HepG2 (cell line): ENCODE results near the gene EMILIN1. TPM values are rescaled to one million over a fixed set of nuclear protein-coding genes. Genes with fewer than 3 reads are reported as not detected.

Source experiments
- ATAD3A ChIP-seq: sonication (generic); formaldehyde crosslinking; IDR thresholded peaks from 2 replicates; pipeline ENCODE4 v1.4.0; 2020; ENCODE audit warnings: missing genetic modification reagents
- CBX5 ChIP-seq: sonication (generic); formaldehyde crosslinking; IDR thresholded peaks from 2 replicates; pipeline ENCODE4 v1.4.0; 2020; ENCODE audit warnings: missing genetic modification reagents, borderline replicate concordance
- CENPT ChIP-seq: sonication (generic); formaldehyde crosslinking; IDR thresholded peaks from 2 replicates; pipeline ENCODE4 v1.8.0; 2022; ENCODE audit warnings: low read depth, mild to moderate bottlenecking, moderate library complexity, missing genetic modification reagents
- DZIP1 ChIP-seq: sonication (generic); formaldehyde crosslinking; IDR thresholded peaks from 2 replicates; pipeline ENCODE4 v1.5.0; 2020; ENCODE audit warnings: mild to moderate bottlenecking, missing genetic modification reagents
- ELF3 ChIP-seq: IDR thresholded peaks from 2 replicates; pipeline ENCODE4 v1.6.1; 2016; ENCODE audit warnings: missing genetic modification reagents, missing compliant biosample characterization
- IKZF5 ChIP-seq: IDR thresholded peaks from 2 replicates; pipeline ENCODE4 v1.6.1; 2018; ENCODE audit warnings: missing genetic modification reagents, mild to moderate bottlenecking, missing compliant biosample characterization
- MBD4 ChIP-seq: IDR thresholded peaks from 2 replicates; pipeline ENCODE4 v1.6.1; 2012; ENCODE audit warnings: low read length, inconsistent platforms, borderline replicate concordance
- MEIS1 ChIP-seq: sonication (generic); formaldehyde crosslinking; IDR thresholded peaks from 2 replicates; pipeline ENCODE4 v1.9.0; 2021; ENCODE audit warnings: mild to moderate bottlenecking, missing genetic modification reagents, moderate library complexity, borderline replicate concordance
- NR2F6 ChIP-seq, 2 experiments: IDR thresholded peaks; 2 replicates each; pipeline ENCODE4 v1.6.1; 2016; ENCODE audit warnings: antibody characterized with exemption in 1 of 2, mild to moderate bottlenecking in 1 of 2
- PAXIP1 ChIP-seq: sonication (generic); formaldehyde crosslinking; conservative IDR thresholded peaks from 2 replicates; pipeline ENCODE4 v1.4.0; 2020; ENCODE audit warnings: mild to moderate bottlenecking, missing genetic modification reagents, moderate library complexity
- PHF21A ChIP-seq: sonication (generic); formaldehyde crosslinking; IDR thresholded peaks from 2 replicates; pipeline ENCODE4 v1.5.0; 2020; ENCODE audit warnings: mild to moderate bottlenecking, missing genetic modification reagents
- POLR2AphosphoS5 ChIP-seq: IDR thresholded peaks from 2 replicates; pipeline ENCODE4 v1.6.1; 2012; ENCODE audit warnings: low read depth, low read length
- SATB2 ChIP-seq: sonication (generic); formaldehyde crosslinking; IDR thresholded peaks from 2 replicates; pipeline ENCODE4 v1.5.0; 2020; ENCODE audit warnings: missing genetic modification reagents
- YEATS2 ChIP-seq: sonication (generic); formaldehyde crosslinking; IDR thresholded peaks from 2 replicates; pipeline ENCODE4 v1.4.0; 2020; ENCODE audit warnings: missing genetic modification reagents, borderline replicate concordance
- ZNF224 ChIP-seq: sonication (generic); formaldehyde crosslinking; IDR thresholded peaks from 2 replicates; pipeline ENCODE4 v1.5.0; 2020; ENCODE audit warnings: mild to moderate bottlenecking, missing genetic modification reagents
- ZNF234 ChIP-seq: sonication (generic); formaldehyde crosslinking; conservative IDR thresholded peaks from 2 replicates; pipeline ENCODE4 v1.5.1; 2020; ENCODE audit warnings: mild to moderate bottlenecking, missing genetic modification reagents
- ZNF740 ChIP-seq: sonication (generic); formaldehyde crosslinking; IDR thresholded peaks from 2 replicates; pipeline ENCODE4 v1.4.0; 2020; ENCODE audit warnings: missing genetic modification reagents
- ZZZ3 ChIP-seq: sonication (generic); formaldehyde crosslinking; IDR thresholded peaks from 2 replicates; pipeline ENCODE4 v1.4.0; 2020; ENCODE audit warnings: missing genetic modification reagents, mild to moderate bottlenecking, borderline replicate concordance
- polyA plus RNA-seq, 8 experiments: library from polyadenylated mRNA; depleted of rRNA in 3 of 8; stranded (reverse) in 7 of 8; unstranded in 1 of 8; fragments of >200 nt; fragmentation: Illumina TruSeq in 4 of 8; extraction: Trizol in 4 of 8; gene quantifications; 2 replicates each; pipeline versions ENCODE4 v1.2.1 to v1.2.3, GENCODE V29; 2011 to 2016; ENCODE audit warnings: low read depth in 4 of 8, missing spikeins in 1 of 8, mixed read lengths in 1 of 8; ENCODE audit not compliant: insufficient read depth in 1 of 8
- total RNA-seq, 5 experiments: library from RNA; depleted of rRNA; stranded (reverse); fragments of >200 nt; fragmentation: Illumina TruSeq; extraction: Trizol; gene quantifications; 2 replicates each; pipeline ENCODE4 v1.2.3, GENCODE V29; 2016; ENCODE audit warnings: low read depth in 1 of 5

The EMILIN1 gene
- total and polyA plus RNA-seq, 2 of the 13 experiments (the other 11 are each of a cell fraction or from before 2014, with no cell fraction given) = 8.1 to 9.7 TPM

- TF ChIP-seq PAXIP1 (CRISPR knock-in tag) (0 out of 2 replicates have a peak, but pooled peaks have one; percentile 3), PHF21A (CRISPR knock-in tag) (0 out of 2 replicates have a peak, but pooled peaks have one; percentile 5), ATAD3A (CRISPR knock-in tag) (no peak), ZNF234 (CRISPR knock-in tag) (no peak), ZZZ3 (CRISPR knock-in tag) (0 out of 2 replicates have a peak, but pooled peaks have one; percentile 5), POLR2AphosphoS5 (no peak), CENPT (CRISPR knock-in tag) (no peak), MEIS1 (CRISPR knock-in tag) (no peak), IKZF5 (CRISPR knock-in tag) (no peak), SATB2 (CRISPR knock-in tag) (no peak), ZNF224 (CRISPR knock-in tag) (no peak), YEATS2 (CRISPR knock-in tag) (no peak), CBX5 (CRISPR knock-in tag) (no peak), ZNF740 (CRISPR knock-in tag) (no peak), DZIP1 (no peak), MBD4 (no peak), ELF3 (CRISPR knock-in tag) (no peak), NR2F6 (IDR thresholded peaks at IDR 0.05) (no peak), NR2F6 (CRISPR knock-in tag; IDR thresholded peaks at IDR 0.05) (no peak)
These were observed 44.4 kb downstream of the EMILIN1 start (continued) for GRCh38 chr2:27122791-27123190.
